GM10266 (cell line): ENCODE measurements around the gene YPEL4.

Experiments used
- DNase-seq: peaks from one replicate; pipeline ENCODE4 v3.0.0; 2012; ENCODE audit errors: extremely low spot score
- CTCF ChIP-seq: IDR thresholded peaks from 2 replicates; pipeline ENCODE4 v1.5.1; 2012; ENCODE audit warnings: mild to moderate bottlenecking, low read depth; ENCODE audit not compliant: control insufficient read depth, insufficient read depth; ENCODE audit errors: missing control alignments

Gene YPEL4

GRCh38 chr11:57626895-57627294, 22.8 kb downstream of the YPEL4 start:
- no peak for DNase-seq
- TF ChIP-seq CTCF = no peak

- no peak for TF ChIP-seq CTCF
- DNase-seq = no peak
Measured at GRCh38 chr11:57624864-57625263, 24.8 kb downstream of the YPEL4 start.

- DNase-seq = no peak
- TF ChIP-seq CTCF = no peak
Measured at GRCh38 chr11:57622263-57622662, 27.4 kb downstream of the YPEL4 start.

- DNase-seq = no peak
- TF ChIP-seq CTCF = no peak
Measured at GRCh38 chr11:57620467-57620866, 29.2 kb downstream of the YPEL4 start.

GRCh38 chr11:57619331-57619730, 30.4 kb downstream of the YPEL4 start:
- TF ChIP-seq CTCF = no peak
- no peak for DNase-seq

- DNase-seq = no peak
Measured at GRCh38 chr11:57618438-57618837, 31.3 kb downstream of the YPEL4 start.

GRCh38 chr11:57616595-57616994, 33.1 kb downstream of the YPEL4 start:
- no peak for TF ChIP-seq CTCF
- DNase-seq = no peak

More at GRCh38 chr11:57618438-57618837, 31.3 kb downstream of the YPEL4 start:
- no peak for TF ChIP-seq CTCF
